Smooth muscle cell (in vitro differentiated cells): Measurements from ENCODE around the gene IFNAR1. TPM values are rescaled to one million over a fixed set of nuclear protein-coding genes. Genes with fewer than 3 reads are reported as not detected.

Experiments
- DNase-seq: peaks from one replicate; lab custom pipeline; 2025; ENCODE audit not compliant: unreplicated experiment; lab: John Stamatoyannopoulos, UW
- H2AFZ ChIP-seq: fragments of 200-600 bp; sonication (generic); 2 replicates; pipeline ENCODE4 v1.6.0; 2016; ENCODE audit warnings: antibody characterized with exemption, low read depth, mild to moderate bottlenecking
- H3F3A ChIP-seq: fragments of 200-600 bp; sonication (generic); 2 replicates; pipeline ENCODE4 v1.6.0; 2017; ENCODE audit warnings: antibody characterized with exemption, low read depth
- H3K27ac ChIP-seq: fragments of 200-600 bp; sonication (generic); 2 replicates; pipeline ENCODE4 v1.5.1; 2016; ENCODE audit warnings: low read depth, mild to moderate bottlenecking
- H3K27me3 ChIP-seq: fragments of 200-600 bp; sonication (generic); 2 replicates; pipeline ENCODE4 v1.6.1; 2016; ENCODE audit warnings: low read depth, mild to moderate bottlenecking
- H3K36me3 ChIP-seq: fragments of 200-600 bp; sonication (generic); 2 replicates; pipeline ENCODE4 v1.5.1; 2016; ENCODE audit warnings: low read depth
- H3K4me1 ChIP-seq: fragments of 200-600 bp; sonication (generic); 2 replicates; pipeline ENCODE4 v1.5.1; 2016; ENCODE audit warnings: low read depth
- H3K4me2 ChIP-seq: fragments of 200-600 bp; sonication (generic); 2 replicates; pipeline ENCODE4 v1.6.0; 2016; ENCODE audit warnings: mild to moderate bottlenecking
- H3K4me3 ChIP-seq: fragments of 200-600 bp; sonication (generic); 2 replicates; pipeline ENCODE4 v1.5.1; 2016; ENCODE audit warnings: mild to moderate bottlenecking
- H3K79me2 ChIP-seq: fragments of 200-600 bp; sonication (generic); 2 replicates; pipeline ENCODE4 v1.6.0; 2016; ENCODE audit warnings: low read depth, mild to moderate bottlenecking
- H3K9ac ChIP-seq: fragments of 200-600 bp; sonication (generic); 2 replicates; pipeline ENCODE4 v1.6.0; 2016; ENCODE audit warnings: low read depth
- H3K9me3 ChIP-seq: fragments of 200-600 bp; sonication (generic); replicated peaks from 2 replicates; pipeline ENCODE4 v1.5.1; 2016; ENCODE audit warnings: low read depth
- H4K20me1 ChIP-seq: fragments of 200-600 bp; sonication (generic); 2 replicates; pipeline ENCODE4 v1.6.0; 2016; ENCODE audit warnings: low read depth
- CTCF ChIP-seq: fragments of 200-600 bp; sonication (generic); IDR thresholded peaks from 2 replicates; pipeline ENCODE4 v1.5.1; 2017; ENCODE audit warnings: borderline replicate concordance, mild to moderate bottlenecking, antibody characterized with exemption; ENCODE audit not compliant: insufficient read depth, poor library complexity, severe bottlenecking
- WGBS: methylation state at CpG from one replicate; pipeline ENCODE4 v1.1.7; 2016; ENCODE audit warnings: low lambda C conversion rate; 5-methylcytosine and 5-hydroxymethylcytosine counted together
- polyA plus RNA-seq: library from polyadenylated mRNA; unstranded; fragments of >200 nt; fragmentation: Nextera tagmentation; extraction: Ambion mirVana; gene quantifications from 2 replicates; pipeline ENCODE4 v1.2.1, GENCODE V29; 2016
- total RNA-seq: library from RNA; depleted of rRNA; stranded (reverse); fragments of >200 nt; gene quantifications from 2 replicates; pipeline ENCODE4 v1.2.3, GENCODE V29; 2014

IFNAR1 gene
- total and polyA plus RNA-seq, 2 experiments from 2014 or later = 37.1 to 93.0 TPM

- Histone ChIP-seq H3K4me2 (no peak overlapping the region), H3K27me3 (no peaks in the 10 kb centered on the region), H3K79me2 (no peaks in the 10 kb centered on the region), H3K4me1 (peaks cover 4% of the 10 kb centered on the region), H3K36me3 (no peaks in the 10 kb centered on the region), H3K27ac (no peak overlapping the region), H4K20me1 (no peaks in the 10 kb centered on the region), H3K9ac (no peak overlapping the region), H3K9me3 (no peaks in the 10 kb centered on the region), H2AFZ (no peak overlapping the region), H3F3A (peaks cover 7% of the 10 kb centered on the region), H3K4me3 (no peak overlapping the region)
- no peak for DNase-seq
- WGBS = 97% methylated on average over 6 of the region's 6 CpGs
- no peak for TF ChIP-seq CTCF
Observed at GRCh38 chr21:33391656-33392055, 66.9 kb downstream of the IFNAR1 start.

GRCh38 chr21:33392284-33392985 is 67.7 kb downstream of the IFNAR1 start:
- H3F3A ChIP-seq = peaks cover 9% of the 10 kb centered on the region
- peaks cover 4% of the 10 kb centered on the region for H3K4me1 ChIP-seq
- TF ChIP-seq CTCF = no peak
- no peaks in the 10 kb centered on the region for H3K36me3 ChIP-seq
- H3K4me3 ChIP-seq = no peak overlapping the region
- no peak overlapping the region for H3K4me2 ChIP-seq
- no peak overlapping the region for H3K9ac ChIP-seq
- H3K27ac ChIP-seq = no peak overlapping the region
- H3K9me3 ChIP-seq = no peaks in the 10 kb centered on the region
- no peaks in the 10 kb centered on the region for H3K79me2 ChIP-seq
- 88% methylated on average over 10 of the region's 11 CpGs for WGBS
- no peaks in the 10 kb centered on the region for H3K27me3 ChIP-seq
- H2AFZ ChIP-seq = no peak overlapping the region
- DNase-seq = no peak
- H4K20me1 ChIP-seq = no peaks in the 10 kb centered on the region

GRCh38 chr21:33393348-33393747 is 68.6 kb downstream of the IFNAR1 start:
- Histone ChIP-seq H3K9me3 (no peaks in the 10 kb centered on the region), H2AFZ (no peak overlapping the region), H3K36me3 (no peaks in the 10 kb centered on the region), H4K20me1 (no peaks in the 10 kb centered on the region), H3K27ac (no peak overlapping the region), H3K27me3 (no peaks in the 10 kb centered on the region), H3K79me2 (no peaks in the 10 kb centered on the region), H3K4me2 (no peak overlapping the region), H3K4me1 (peaks cover 4% of the 10 kb centered on the region), H3F3A (peaks cover 9% of the 10 kb centered on the region), H3K4me3 (no peak overlapping the region), H3K9ac (no peak overlapping the region)
- WGBS = 79% methylated on average over 5 of the region's 5 CpGs
- no peak for TF ChIP-seq CTCF
- no peak for DNase-seq

GRCh38 chr21:33394260-33394659 is 69.5 kb downstream of the IFNAR1 start:
- no peak overlapping the region for H3K9ac ChIP-seq
- H4K20me1 ChIP-seq = no peaks in the 10 kb centered on the region
- H3K79me2 ChIP-seq = no peaks in the 10 kb centered on the region
- H3K36me3 ChIP-seq = no peaks in the 10 kb centered on the region
- peaks cover 4% of the 10 kb centered on the region for H3K4me1 ChIP-seq
- H3K27me3 ChIP-seq = no peaks in the 10 kb centered on the region
- 87% methylated on average over 6 of the region's 8 CpGs for WGBS
- no peak for DNase-seq
- H3K4me2 ChIP-seq = no peak overlapping the region
- H3K9me3 ChIP-seq = no peaks in the 10 kb centered on the region
- H2AFZ ChIP-seq = no peak overlapping the region
- no peak for TF ChIP-seq CTCF
- H3K27ac ChIP-seq = no peak overlapping the region
- no peak overlapping the region for H3K4me3 ChIP-seq
- H3F3A ChIP-seq = peaks cover 9% of the 10 kb centered on the region
